ENCODE data around the gene UCKL1.

GRCh38 chr20:63890201-63890576 is 66.0 kb downstream of the UCKL1 start:
- TF ChIP-seq GATA2 (IDR thresholded peaks at IDR 0.05; ENCODE audit: low read depth, low read length) = no peak
- TF ChIP-seq GATA3 (IDR thresholded peaks at IDR 0.05; ENCODE audit: low read depth, low read length) = no peak

Data from SH-SY5Y (cell line).